ENCODE results near the gene PCNT.

- TF ChIP-seq EZH2phosphoT487 (IDR thresholded peaks at IDR 0.05; ENCODE audit: low read depth), result no peak
- no peak for TF ChIP-seq CTCF (IDR thresholded peaks at IDR 0.05; ENCODE audit: low read depth, low read length)
Measured at GRCh38 chr21:46482846-46483231, 158.9 kb downstream of the PCNT start.

All from OCI-LY3 (cell line).